ENCODE measurements around the gene PGBD1. TPM values are rescaled to one million over a fixed set of nuclear protein-coding genes. Genes with fewer than 3 reads are reported as not detected.

Gene PGBD1
- total RNA-seq, 4 donors from 2014 or later: 0.64 to 2.3 (median 1.2) TPM

GRCh38 chr6:28335564-28336283, 54.4 kb downstream of the PGBD1 start, which contains the start of gene ZSCAN31:
Gene ZSCAN31 (minus strand): TSS chr6:28336148. CDS start chr6:28329683, 6,465 bp downstream.
- Histone ChIP-seq H3K27me3 (no peaks in the 10 kb centered on the region), H3K27ac (peak within 1 kb of the TSS; percentile 94), H3K36me3 (no peaks in the 10 kb centered on the region), H3K4me3 (peak within 1 kb of the TSS; percentile 92), H3K9me3 (no peaks in the 10 kb centered on the region), H3K4me1 (peaks cover 15% of the 10 kb centered on the region)
- no peak for TF ChIP-seq EP300 (IDR thresholded peaks at IDR 0.05)
- peak in 1 of 3 donors; percentile 45 for TF ChIP-seq POLR2AphosphoS5 (IDR thresholded peaks at IDR 0.05)
- no peak for TF ChIP-seq CTCF (IDR thresholded peaks at IDR 0.05)
- TF ChIP-seq POLR2A (IDR thresholded peaks at IDR 0.05): peak in 1 of 2 donors; percentile 85
- DNase-seq (ENCODE audit: low spot score in 2 of 2): peak; percentile 97 to 98
- WGBS: 0% methylated on average over 30 of the region's 35 CpGs

DNA sequence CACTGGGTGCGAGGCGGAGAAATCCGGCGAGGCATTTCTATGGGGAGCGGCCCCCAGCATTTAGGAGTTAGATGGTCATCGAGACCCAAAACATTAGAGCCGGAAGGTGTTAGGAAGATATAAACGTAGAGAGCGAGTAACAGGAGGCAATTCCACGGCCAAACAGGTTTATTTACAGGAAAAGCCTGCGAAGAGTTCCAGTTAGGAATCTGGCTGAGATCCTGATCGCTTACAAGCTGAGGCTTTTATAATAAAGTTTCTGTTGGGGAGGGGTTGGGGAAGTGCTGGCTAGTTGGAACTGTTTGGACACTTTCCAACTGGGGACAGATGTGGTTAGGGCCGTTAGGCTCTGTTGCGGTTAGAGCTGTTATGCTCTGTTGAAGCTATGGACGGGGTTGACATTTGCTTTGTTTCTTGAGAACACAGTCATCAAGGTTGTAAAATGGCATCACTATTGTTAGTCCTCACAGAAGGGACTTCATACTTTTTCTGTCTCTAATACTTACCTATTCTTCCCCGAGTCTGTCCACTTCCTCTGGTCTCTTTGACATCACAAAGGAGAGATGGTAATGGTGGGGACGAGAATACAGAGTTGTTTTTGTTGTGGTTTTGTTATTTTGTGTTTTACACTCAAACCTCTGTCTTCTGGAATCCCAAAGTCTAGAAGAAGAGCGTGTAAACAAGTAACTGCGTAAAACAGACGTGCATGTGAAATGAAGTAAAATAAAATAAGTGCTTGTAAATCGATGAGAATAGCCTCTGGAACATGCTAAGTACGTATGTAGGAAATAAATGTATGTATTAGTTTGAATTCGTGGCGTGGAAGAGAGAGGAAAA, 55.1 kb downstream of the PGBD1 start:
- peaks cover 15% of the 10 kb centered on the region for H3K4me1 ChIP-seq
- H3K4me3 ChIP-seq: peak overlapping the region; percentile 92
- no peak for DNase-seq (ENCODE audit: low spot score in 2 of 2)
- WGBS: 12% methylated on average over 23 of the region's 24 CpGs
- no peaks in the 10 kb centered on the region for H3K36me3 ChIP-seq
- H3K27me3 ChIP-seq: no peaks in the 10 kb centered on the region
- TF ChIP-seq POLR2A (IDR thresholded peaks at IDR 0.05) (no peak), EP300 (IDR thresholded peaks at IDR 0.05) (no peak), CTCF (IDR thresholded peaks at IDR 0.05) (no peak), POLR2AphosphoS5 (IDR thresholded peaks at IDR 0.05) (no peak)
- H3K9me3 ChIP-seq: no peaks in the 10 kb centered on the region
- peak overlapping the region; percentile 94 for H3K27ac ChIP-seq

DNA sequence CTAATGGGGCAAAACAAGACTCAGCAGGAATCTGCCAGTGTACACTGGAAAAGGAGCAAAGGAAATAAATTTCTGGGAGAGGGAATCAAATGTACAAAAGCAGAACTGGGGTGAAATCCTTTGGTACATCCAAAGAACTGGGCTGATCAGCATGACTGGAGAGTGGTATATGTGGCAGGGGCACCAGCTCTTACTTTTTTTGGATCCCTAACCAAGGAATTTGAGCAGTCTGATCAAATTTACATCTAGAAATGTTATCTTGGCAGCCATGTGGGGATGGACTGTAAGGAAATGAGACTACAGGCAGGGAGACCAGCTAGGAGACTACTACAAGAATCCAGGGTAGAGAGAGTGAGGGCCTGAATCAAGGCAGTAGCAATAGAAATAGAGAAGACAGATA, 55.7 kb downstream of the PGBD1 start:
- Histone ChIP-seq H3K4me3 (no peak overlapping the region), H3K9me3 (no peaks in the 10 kb centered on the region), H3K27ac (no peak overlapping the region), H3K36me3 (no peaks in the 10 kb centered on the region), H3K27me3 (no peaks in the 10 kb centered on the region), H3K4me1 (peaks cover 15% of the 10 kb centered on the region)
- no peak for DNase-seq (ENCODE audit: low spot score in 2 of 2)
- no peak for TF ChIP-seq CTCF (IDR thresholded peaks at IDR 0.05)
- no peak for TF ChIP-seq POLR2A (IDR thresholded peaks at IDR 0.05)
- TF ChIP-seq EP300 (IDR thresholded peaks at IDR 0.05): no peak
- no peak for TF ChIP-seq POLR2AphosphoS5 (IDR thresholded peaks at IDR 0.05)

- Histone ChIP-seq H3K4me3 (no peak overlapping the region), H3K36me3 (no peaks in the 10 kb centered on the region), H3K27ac (no peak overlapping the region), H3K9me3 (no peaks in the 10 kb centered on the region), H3K4me1 (peaks cover 9% of the 10 kb centered on the region), H3K27me3 (peaks cover 2% of the 10 kb centered on the region)
- 77% methylated on average over 1 of the region's 1 CpG for WGBS
- no peak for TF ChIP-seq CTCF (IDR thresholded peaks at IDR 0.05)
- TF ChIP-seq POLR2A (IDR thresholded peaks at IDR 0.05): no peak
- TF ChIP-seq POLR2AphosphoS5 (IDR thresholded peaks at IDR 0.05): no peak
- TF ChIP-seq EP300 (IDR thresholded peaks at IDR 0.05): no peak
- DNase-seq (ENCODE audit: low spot score in 2 of 2): no peak
These were observed 59.1 kb downstream of the PGBD1 start for GRCh38 chr6:28340310-28341095.

All from suprapubic skin (tissue), 4 donors.